HepG2 (cell line): ENCODE results near the gene ASL. TPM values are rescaled to one million over a fixed set of nuclear protein-coding genes. Genes with fewer than 3 reads are reported as not detected.

Source experiments
- ARID2 ChIP-seq: sonication (generic); formaldehyde crosslinking; IDR thresholded peaks from 2 replicates; pipeline ENCODE4 v1.8.1; 2022; ENCODE audit warnings: mild to moderate bottlenecking, missing genetic modification reagents, borderline replicate concordance
- BCL3 ChIP-seq: sonication (generic); formaldehyde crosslinking; IDR thresholded peaks from 2 replicates; pipeline ENCODE4 v1.5.1; 2020; ENCODE audit warnings: mild to moderate bottlenecking, missing genetic modification reagents, moderate library complexity
- CBX5 ChIP-seq: sonication (generic); formaldehyde crosslinking; IDR thresholded peaks from 2 replicates; pipeline ENCODE4 v1.4.0; 2020; ENCODE audit warnings: missing genetic modification reagents, borderline replicate concordance
- DPF2 ChIP-seq: sonication (generic); formaldehyde crosslinking; IDR thresholded peaks from 2 replicates; pipeline ENCODE4 v1.4.0; 2020; ENCODE audit warnings: mild to moderate bottlenecking, low read depth, missing genetic modification reagents, borderline replicate concordance
- HCFC1 ChIP-seq: fragments of 150-350 bp; IDR thresholded peaks from 2 replicates; pipeline ENCODE4 v1.6.1; 2014; ENCODE audit warnings: low read depth, low read length
- HNRNPUL1 ChIP-seq: fragments of 200-400 bp; formaldehyde crosslinking; IDR thresholded peaks from 2 replicates; pipeline ENCODE4 v1.6.1; 2017; ENCODE audit warnings: low read depth, mild to moderate bottlenecking, low read length, moderate library complexity
- MZF1 ChIP-seq: sonication (generic); formaldehyde crosslinking; IDR thresholded peaks from 2 replicates; pipeline ENCODE4 v1.8.1; 2023; ENCODE audit warnings: mild to moderate bottlenecking, missing genetic modification reagents, borderline replicate concordance
- NBN ChIP-seq: fragments of 450-650 bp; conservative IDR thresholded peaks from 2 replicates; pipeline ENCODE4 v1.6.1; 2017
- NFE2 ChIP-seq: sonication (generic); formaldehyde crosslinking; IDR thresholded peaks from 2 replicates; pipeline ENCODE4 v1.4.0; 2020; ENCODE audit warnings: missing genetic modification reagents
- PHF21A ChIP-seq: sonication (generic); formaldehyde crosslinking; IDR thresholded peaks from 2 replicates; pipeline ENCODE4 v1.5.0; 2020; ENCODE audit warnings: mild to moderate bottlenecking, missing genetic modification reagents
- PPARG ChIP-seq: conservative IDR thresholded peaks from 2 replicates; pipeline ENCODE4 v1.6.1; 2016; ENCODE audit warnings: missing biosample characterization, missing genetic modification reagents
- REL ChIP-seq: sonication (generic); formaldehyde crosslinking; conservative IDR thresholded peaks from 2 replicates; pipeline ENCODE4 v1.8.0; 2022; ENCODE audit warnings: mild to moderate bottlenecking, missing genetic modification reagents, moderate library complexity
- SYNCRIP ChIP-seq: fragments of 200-400 bp; formaldehyde crosslinking; IDR thresholded peaks from 2 replicates; pipeline ENCODE4 v1.6.1; 2018; ENCODE audit warnings: mild to moderate bottlenecking, low read depth, low read length; ENCODE audit not compliant: insufficient read depth
- TEAD2 ChIP-seq: sonication (generic); formaldehyde crosslinking; IDR thresholded peaks from 2 replicates; pipeline ENCODE4 v1.9.0; 2021; ENCODE audit warnings: missing genetic modification reagents
- TP53 ChIP-seq: sonication (generic); formaldehyde crosslinking; conservative IDR thresholded peaks from 2 replicates; pipeline ENCODE4 v1.4.0; 2020; ENCODE audit warnings: missing genetic modification reagents
- U2AF1 ChIP-seq: fragments of 200-400 bp; formaldehyde crosslinking; optimal IDR thresholded peaks from 2 replicates; pipeline ENCODE3; 2017; ENCODE audit warnings: mild to moderate bottlenecking, low read depth, low read length
- ZNF263 ChIP-seq: sonication (generic); formaldehyde crosslinking; IDR thresholded peaks from 2 replicates; pipeline ENCODE4 v1.4.0; 2020; ENCODE audit warnings: missing genetic modification reagents
- ZNF570 ChIP-seq: sonication (generic); formaldehyde crosslinking; IDR thresholded peaks from 2 replicates; pipeline ENCODE4 v1.4.0; 2020; ENCODE audit warnings: mild to moderate bottlenecking, missing genetic modification reagents, borderline replicate concordance
- ZNF672 ChIP-seq: sonication (generic); formaldehyde crosslinking; IDR thresholded peaks from 2 replicates; pipeline ENCODE4 v1.8.1; 2022; ENCODE audit warnings: missing genetic modification reagents
- ZNF75D ChIP-seq: sonication (generic); formaldehyde crosslinking; IDR thresholded peaks from 2 replicates; pipeline ENCODE4 v1.8.1; 2023; ENCODE audit warnings: missing genetic modification reagents, mild to moderate bottlenecking, borderline replicate concordance
- polyA plus RNA-seq, 8 experiments: library from polyadenylated mRNA; depleted of rRNA in 3 of 8; stranded (reverse) in 7 of 8; unstranded in 1 of 8; fragments of >200 nt; fragmentation: Illumina TruSeq in 4 of 8; extraction: Trizol in 4 of 8; gene quantifications; 2 replicates each; pipeline versions ENCODE4 v1.2.1 to v1.2.3, GENCODE V29; 2011 to 2016; ENCODE audit warnings: low read depth in 4 of 8, missing spikeins in 1 of 8, mixed read lengths in 1 of 8; ENCODE audit not compliant: insufficient read depth in 1 of 8
- total RNA-seq, 5 experiments: library from RNA; depleted of rRNA; stranded (reverse); fragments of >200 nt; fragmentation: Illumina TruSeq; extraction: Trizol; gene quantifications; 2 replicates each; pipeline ENCODE4 v1.2.3, GENCODE V29; 2016; ENCODE audit warnings: low read depth in 1 of 5
- TF ChIP-seq, protein P1 (sequence below): sonication (generic); formaldehyde crosslinking; IDR thresholded peaks from 2 replicates; pipeline ENCODE4 v1.4.0; 2020; ENCODE audit warnings: missing genetic modification reagents, borderline replicate concordance
- TF ChIP-seq, protein P2 (sequence below): fragments of 450-650 bp; IDR thresholded peaks from 2 replicates; pipeline ENCODE4 v1.6.1; 2017; ENCODE audit warnings: mild to moderate bottlenecking
- TF ChIP-seq, protein P3 (sequence below): sonication (generic); formaldehyde crosslinking; IDR thresholded peaks from 2 replicates; pipeline ENCODE4 v1.8.0; 2022; ENCODE audit warnings: missing genetic modification reagents, mild to moderate bottlenecking, borderline replicate concordance

Gene ASL
- total and polyA plus RNA-seq, 2 of the 13 experiments (the other 11 are each of a cell fraction or from before 2014, with no cell fraction given) = 71.4 to 96.5 TPM

- TF ChIP-seq NFE2 = no peak
- TF ChIP-seq, protein P1, sequence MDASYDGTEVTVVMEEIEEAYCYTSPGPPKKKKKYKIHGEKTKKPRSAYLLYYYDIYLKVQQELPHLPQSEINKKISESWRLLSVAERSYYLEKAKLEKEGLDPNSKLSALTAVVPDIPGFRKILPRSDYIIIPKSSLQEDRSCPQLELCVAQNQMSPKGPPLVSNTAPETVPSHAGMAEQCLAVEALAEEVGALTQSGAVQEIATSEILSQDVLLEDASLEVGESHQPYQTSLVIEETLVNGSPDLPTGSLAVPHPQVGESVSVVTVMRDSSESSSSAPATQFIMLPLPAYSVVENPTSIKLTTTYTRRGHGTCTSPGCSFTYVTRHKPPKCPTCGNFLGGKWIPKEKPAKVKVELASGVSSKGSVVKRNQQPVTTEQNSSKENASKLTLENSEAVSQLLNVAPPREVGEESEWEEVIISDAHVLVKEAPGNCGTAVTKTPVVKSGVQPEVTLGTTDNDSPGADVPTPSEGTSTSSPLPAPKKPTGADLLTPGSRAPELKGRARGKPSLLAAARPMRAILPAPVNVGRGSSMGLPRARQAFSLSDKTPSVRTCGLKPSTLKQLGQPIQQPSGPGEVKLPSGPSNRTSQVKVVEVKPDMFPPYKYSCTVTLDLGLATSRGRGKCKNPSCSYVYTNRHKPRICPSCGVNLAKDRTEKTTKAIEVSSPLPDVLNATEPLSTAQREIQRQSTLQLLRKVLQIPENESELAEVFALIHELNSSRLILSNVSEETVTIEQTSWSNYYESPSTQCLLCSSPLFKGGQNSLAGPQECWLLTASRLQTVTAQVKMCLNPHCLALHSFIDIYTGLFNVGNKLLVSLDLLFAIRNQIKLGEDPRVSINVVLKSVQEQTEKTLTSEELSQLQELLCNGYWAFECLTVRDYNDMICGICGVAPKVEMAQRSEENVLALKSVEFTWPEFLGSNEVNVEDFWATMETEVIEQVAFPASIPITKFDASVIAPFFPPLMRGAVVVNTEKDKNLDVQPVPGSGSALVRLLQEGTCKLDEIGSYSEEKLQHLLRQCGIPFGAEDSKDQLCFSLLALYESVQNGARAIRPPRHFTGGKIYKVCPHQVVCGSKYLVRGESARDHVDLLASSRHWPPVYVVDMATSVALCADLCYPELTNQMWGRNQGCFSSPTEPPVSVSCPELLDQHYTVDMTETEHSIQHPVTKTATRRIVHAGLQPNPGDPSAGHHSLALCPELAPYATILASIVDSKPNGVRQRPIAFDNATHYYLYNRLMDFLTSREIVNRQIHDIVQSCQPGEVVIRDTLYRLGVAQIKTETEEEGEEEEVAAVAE = peak; percentile 85
- TF ChIP-seq MZF1 (CRISPR knock-in tag) = no peak
- 0 out of 2 replicates have a peak, but pooled peaks have one; percentile 36 for TF ChIP-seq DPF2 (CRISPR knock-in tag)
- TF ChIP-seq ZNF75D (CRISPR knock-in tag) = no peak
- TF ChIP-seq SYNCRIP = no peak
- no peak for TF ChIP-seq ARID2 (CRISPR knock-in tag)
- TF ChIP-seq CBX5 = peak; percentile 68; the same call in 1 of the 2 replicates
- no peak for TF ChIP-seq TEAD2 (CRISPR knock-in tag)
- no peak for TF ChIP-seq PHF21A (CRISPR knock-in tag)
- TF ChIP-seq ZNF263 (CRISPR knock-in tag) = no peak; the same call in 1 of the 2 replicates
- no peak for TF ChIP-seq NBN
- no peak for TF ChIP-seq REL (CRISPR knock-in tag)
- TF ChIP-seq TP53 = no peak
- TF ChIP-seq HNRNPUL1 = no peak
- no peak for TF ChIP-seq ZNF672 (CRISPR knock-in tag)
- TF ChIP-seq, protein P2, sequence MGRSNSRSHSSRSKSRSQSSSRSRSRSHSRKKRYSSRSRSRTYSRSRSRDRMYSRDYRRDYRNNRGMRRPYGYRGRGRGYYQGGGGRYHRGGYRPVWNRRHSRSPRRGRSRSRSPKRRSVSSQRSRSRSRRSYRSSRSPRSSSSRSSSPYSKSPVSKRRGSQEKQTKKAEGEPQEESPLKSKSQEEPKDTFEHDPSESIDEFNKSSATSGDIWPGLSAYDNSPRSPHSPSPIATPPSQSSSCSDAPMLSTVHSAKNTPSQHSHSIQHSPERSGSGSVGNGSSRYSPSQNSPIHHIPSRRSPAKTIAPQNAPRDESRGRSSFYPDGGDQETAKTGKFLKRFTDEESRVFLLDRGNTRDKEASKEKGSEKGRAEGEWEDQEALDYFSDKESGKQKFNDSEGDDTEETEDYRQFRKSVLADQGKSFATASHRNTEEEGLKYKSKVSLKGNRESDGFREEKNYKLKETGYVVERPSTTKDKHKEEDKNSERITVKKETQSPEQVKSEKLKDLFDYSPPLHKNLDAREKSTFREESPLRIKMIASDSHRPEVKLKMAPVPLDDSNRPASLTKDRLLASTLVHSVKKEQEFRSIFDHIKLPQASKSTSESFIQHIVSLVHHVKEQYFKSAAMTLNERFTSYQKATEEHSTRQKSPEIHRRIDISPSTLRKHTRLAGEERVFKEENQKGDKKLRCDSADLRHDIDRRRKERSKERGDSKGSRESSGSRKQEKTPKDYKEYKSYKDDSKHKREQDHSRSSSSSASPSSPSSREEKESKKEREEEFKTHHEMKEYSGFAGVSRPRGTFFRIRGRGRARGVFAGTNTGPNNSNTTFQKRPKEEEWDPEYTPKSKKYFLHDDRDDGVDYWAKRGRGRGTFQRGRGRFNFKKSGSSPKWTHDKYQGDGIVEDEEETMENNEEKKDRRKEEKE = no peak
- TF ChIP-seq U2AF1 = no peak
- TF ChIP-seq ZNF570 (CRISPR knock-in tag) = no peak
- no peak for TF ChIP-seq BCL3 (CRISPR knock-in tag)
- TF ChIP-seq, protein P3, sequence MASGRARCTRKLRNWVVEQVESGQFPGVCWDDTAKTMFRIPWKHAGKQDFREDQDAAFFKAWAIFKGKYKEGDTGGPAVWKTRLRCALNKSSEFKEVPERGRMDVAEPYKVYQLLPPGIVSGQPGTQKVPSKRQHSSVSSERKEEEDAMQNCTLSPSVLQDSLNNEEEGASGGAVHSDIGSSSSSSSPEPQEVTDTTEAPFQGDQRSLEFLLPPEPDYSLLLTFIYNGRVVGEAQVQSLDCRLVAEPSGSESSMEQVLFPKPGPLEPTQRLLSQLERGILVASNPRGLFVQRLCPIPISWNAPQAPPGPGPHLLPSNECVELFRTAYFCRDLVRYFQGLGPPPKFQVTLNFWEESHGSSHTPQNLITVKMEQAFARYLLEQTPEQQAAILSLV (CRISPR knock-in tag) = no peak
- no peak; the same call in none of the 2 replicates for TF ChIP-seq PPARG (CRISPR knock-in tag)
- TF ChIP-seq HCFC1 = no peak
These were observed 67.4 kb downstream of the ASL start (continued) for GRCh38 chr7:66142996-66143395.
